Measurements from ENCODE around the gene SPEF2.

DNA sequence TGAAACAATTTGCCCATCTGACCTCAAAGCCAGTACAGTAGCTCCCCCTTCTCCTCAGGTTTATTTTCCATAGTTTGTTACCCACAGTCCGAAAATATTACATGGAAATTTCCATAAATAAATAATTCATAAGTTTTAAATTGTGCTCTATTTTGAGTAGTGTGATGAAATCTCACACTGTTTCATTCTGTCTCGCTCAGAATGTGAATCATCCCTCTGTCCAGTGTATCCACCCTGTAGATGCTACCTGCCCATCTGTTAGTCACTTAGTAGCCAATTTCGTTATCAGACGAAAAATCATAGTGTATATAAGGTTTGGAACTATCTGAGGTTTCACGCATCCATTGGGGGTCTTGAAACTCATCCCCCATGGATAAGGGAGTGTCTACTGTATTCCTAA, 138.3 kb downstream of the SPEF2 start:
- no peak for TF ChIP-seq MEIS1 (CRISPR knock-in tag; IDR thresholded peaks at IDR 0.05; ENCODE audit: borderline replicate concordance)
- TF ChIP-seq, protein P1, sequence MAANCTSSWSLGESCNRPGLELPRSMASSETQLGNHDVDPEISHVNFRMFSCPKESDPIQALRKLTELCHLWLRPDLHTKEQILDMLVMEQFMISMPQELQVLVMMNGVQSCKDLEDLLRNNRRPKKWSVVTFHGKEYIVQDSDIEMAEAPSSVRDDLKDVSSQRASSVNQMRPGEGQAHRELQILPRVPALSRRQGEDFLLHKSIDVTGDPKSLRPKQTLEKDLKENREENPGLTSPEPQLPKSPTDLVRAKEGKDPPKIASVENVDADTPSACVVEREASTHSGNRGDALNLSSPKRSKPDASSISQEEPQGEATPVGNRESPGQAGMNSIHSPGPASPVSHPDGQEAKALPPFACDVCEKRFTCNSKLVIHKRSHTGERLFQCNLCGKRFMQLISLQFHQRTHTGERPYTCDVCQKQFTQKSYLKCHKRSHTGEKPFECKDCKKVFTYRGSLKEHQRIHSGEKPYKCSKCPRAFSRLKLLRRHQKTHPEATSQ (tag by site-specific recombination; IDR thresholded peaks at IDR 0.05) = no peak
- TF ChIP-seq, protein P2, sequence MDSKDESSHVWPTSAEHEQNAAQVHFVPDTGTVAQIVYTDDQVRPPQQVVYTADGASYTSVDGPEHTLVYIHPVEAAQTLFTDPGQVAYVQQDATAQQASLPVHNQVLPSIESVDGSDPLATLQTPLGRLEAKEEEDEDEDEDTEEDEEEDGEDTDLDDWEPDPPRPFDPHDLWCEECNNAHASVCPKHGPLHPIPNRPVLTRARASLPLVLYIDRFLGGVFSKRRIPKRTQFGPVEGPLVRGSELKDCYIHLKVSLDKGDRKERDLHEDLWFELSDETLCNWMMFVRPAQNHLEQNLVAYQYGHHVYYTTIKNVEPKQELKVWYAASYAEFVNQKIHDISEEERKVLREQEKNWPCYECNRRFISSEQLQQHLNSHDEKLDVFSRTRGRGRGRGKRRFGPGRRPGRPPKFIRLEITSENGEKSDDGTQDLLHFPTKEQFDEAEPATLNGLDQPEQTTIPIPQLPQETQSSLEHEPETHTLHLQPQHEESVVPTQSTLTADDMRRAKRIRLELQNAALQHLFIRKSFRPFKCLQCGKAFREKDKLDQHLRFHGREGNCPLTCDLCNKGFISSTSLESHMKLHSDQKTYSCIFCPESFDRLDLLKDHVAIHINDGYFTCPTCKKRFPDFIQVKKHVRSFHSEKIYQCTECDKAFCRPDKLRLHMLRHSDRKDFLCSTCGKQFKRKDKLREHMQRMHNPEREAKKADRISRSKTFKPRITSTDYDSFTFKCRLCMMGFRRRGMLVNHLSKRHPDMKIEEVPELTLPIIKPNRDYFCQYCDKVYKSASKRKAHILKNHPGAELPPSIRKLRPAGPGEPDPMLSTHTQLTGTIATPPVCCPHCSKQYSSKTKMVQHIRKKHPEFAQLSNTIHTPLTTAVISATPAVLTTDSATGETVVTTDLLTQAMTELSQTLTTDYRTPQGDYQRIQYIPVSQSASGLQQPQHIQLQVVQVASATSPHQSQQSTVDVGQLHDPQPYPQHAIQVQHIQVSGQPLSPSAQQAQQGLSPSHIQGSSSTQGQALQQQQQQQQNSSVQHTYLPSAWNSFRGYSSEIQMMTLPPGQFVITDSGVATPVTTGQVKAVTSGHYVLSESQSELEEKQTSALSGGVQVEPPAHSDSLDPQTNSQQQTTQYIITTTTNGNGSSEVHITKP (tag by site-specific recombination; IDR thresholded peaks at IDR 0.05) = no peak

Data from HEK293 (cell line).